GM21390 (cell line): ENCODE measurements around the gene CAB39L.

Experiments
- ATAC-seq: cut with Tn5 transposase; IDR thresholded peaks from one replicate; pipeline ENCODE4 v1.9.1; 2021; ENCODE audit not compliant: unreplicated experiment

Gene CAB39L

GRCh38 chr13:49443704-49444523 lies at the start of gene CAB39L, which contains the start of gene SETDB2:
TSS of gene CAB39L (minus strand) at chr13:49444064. CDS start at chr13:49382910, 61,154 bp downstream.
TSS of gene SETDB2 (plus strand) at chr13:49444274. CDS start at chr13:49451894, 7,620 bp downstream.
- ATAC-seq = peak; percentile 93

- ATAC-seq = no peak
Observed at GRCh38 chr13:49488563-49488962, 44.7 kb upstream of the CAB39L start.

GRCh38 chr13:49481788-49482187 lies 37.9 kb upstream of the CAB39L start:
- ATAC-seq = no peak

- ATAC-seq = no peak
Observed at GRCh38 chr13:49476529-49476928, 32.7 kb upstream of the CAB39L start.

- no peak for ATAC-seq
Observed at GRCh38 chr13:49472186-49472585, 28.3 kb upstream of the CAB39L start.

- ATAC-seq = no peak
Observed at GRCh38 chr13:49466292-49466838, 22.5 kb upstream of the CAB39L start.

- ATAC-seq = no peak
Observed at GRCh38 chr13:49464621-49465325, 20.9 kb upstream of the CAB39L start.

GRCh38 chr13:49464085-49464484 lies 20.2 kb upstream of the CAB39L start:
- ATAC-seq = no peak

- peak; percentile 40 for ATAC-seq
Observed at GRCh38 chr13:49459580-49459979, 15.7 kb upstream of the CAB39L start.

GRCh38 chr13:49457221-49457620 lies 13.4 kb upstream of the CAB39L start:
- ATAC-seq = no peak

GRCh38 chr13:49456156-49456555 lies 12.3 kb upstream of the CAB39L start:
- ATAC-seq = no peak

GRCh38 chr13:49455007-49455398 lies 11.1 kb upstream of the CAB39L start:
- no peak for ATAC-seq

- ATAC-seq = peak; percentile 94
Observed at GRCh38 chr13:49454388-49455006, 10.6 kb upstream of the CAB39L start.

- no peak for ATAC-seq
Observed at GRCh38 chr13:49453465-49453864, 9.6 kb upstream of the CAB39L start.

GRCh38 chr13:49452725-49453457 lies 9.0 kb upstream of the CAB39L start:
- ATAC-seq = no peak

GRCh38 chr13:49450105-49450819 lies 6.4 kb upstream of the CAB39L start:
- ATAC-seq = no peak

GRCh38 chr13:49448753-49449152 lies 4.9 kb upstream of the CAB39L start:
- no peak for ATAC-seq

- ATAC-seq = no peak
Observed at GRCh38 chr13:49446473-49446872, 2.6 kb upstream of the CAB39L start.

GRCh38 chr13:49444524-49445395 lies 896 bp upstream of the CAB39L start:
- peak; percentile 8 for ATAC-seq
